Keratinocyte (primary cell): ENCODE results near the gene CACNA1H. TPM values are rescaled to one million over a fixed set of nuclear protein-coding genes. Genes with fewer than 3 reads are reported as not detected.

ENCODE experiments used
- DNase-seq: peaks from one replicate; pipeline ENCODE4 v3.0.0-alpha.2; 2011; ENCODE audit warnings: low read depth, missing footprints, low spot score
- FAIRE-seq: peaks from 2 replicates; lab custom pipeline; 2011; peaks lifted over from hg19 to GRCh38; lab: Jason Lieb, UNC
- H2AFZ ChIP-seq: 2 replicates; pipeline ENCODE4 v1.6.0; 2012; ENCODE audit warnings: low read length, control low read depth, inconsistent platforms; ENCODE audit not compliant: control insufficient read depth
- H3K27ac ChIP-seq: 2 replicates; pipeline ENCODE4 v1.5.1; 2011; ENCODE audit warnings: low read length; ENCODE audit not compliant: control insufficient read depth, insufficient read depth
- H3K27me3 ChIP-seq: 3 replicates; pipeline ENCODE4 v1.6.0; 2011; ENCODE audit warnings: low read length; ENCODE audit not compliant: control insufficient read depth, insufficient read depth; ENCODE audit errors: extremely low read depth
- H3K36me3 ChIP-seq, 2 experiments: 2 replicates in 1 of 2; 3 replicates in 1 of 2; pipeline ENCODE4 v1.5.1; 2011; ENCODE audit warnings: low read length in 2 of 2, mild to moderate bottlenecking in 1 of 2; ENCODE audit not compliant: control insufficient read depth in 2 of 2, insufficient read depth in 2 of 2; ENCODE audit errors: extremely low read depth in 1 of 2
- H3K4me1 ChIP-seq: 3 replicates; pipeline ENCODE4 v1.5.1; 2011; ENCODE audit warnings: low read length; ENCODE audit not compliant: control insufficient read depth, insufficient read depth; ENCODE audit errors: extremely low read depth
- H3K4me2 ChIP-seq: 3 replicates; pipeline ENCODE4 v1.6.0; 2011; ENCODE audit warnings: low read depth, low read length; ENCODE audit not compliant: control insufficient read depth, insufficient read depth; ENCODE audit errors: extremely low read depth
- H3K4me3 ChIP-seq, 3 experiments: fragments of 200-600 bp in 1 of 3; sonication (generic) in 1 of 3; 2 replicates in 2 of 3; 3 replicates in 1 of 3; pipeline ENCODE4 v1.5.1; 2011 to 2016; ENCODE audit warnings: low read length in 3 of 3, mild to moderate bottlenecking in 3 of 3, control low read depth in 2 of 3, inconsistent platforms in 1 of 3, low read depth in 1 of 3, mixed read lengths in 1 of 3, mixed run types in 1 of 3, moderate library complexity in 1 of 3; ENCODE audit not compliant: control insufficient read depth in 2 of 3, insufficient read depth in 2 of 3; ENCODE audit errors: extremely low read depth in 1 of 3
- H3K79me2 ChIP-seq: 2 replicates; pipeline ENCODE4 v1.6.0; 2012; ENCODE audit warnings: low read length; ENCODE audit not compliant: control insufficient read depth, insufficient read depth
- H3K9ac ChIP-seq: 3 replicates; pipeline ENCODE4 v1.6.0; 2011; ENCODE audit warnings: low read length; ENCODE audit not compliant: control insufficient read depth, insufficient read depth; ENCODE audit errors: extremely low read depth
- H3K9me1 ChIP-seq: 3 replicates; pipeline ENCODE4 v1.6.0; 2011; ENCODE audit warnings: low read length; ENCODE audit not compliant: control insufficient read depth, insufficient read depth; ENCODE audit errors: extremely low read depth
- H3K9me3 ChIP-seq: 2 replicates; pipeline ENCODE4 v1.5.1; 2012; ENCODE audit warnings: low read depth, low read length; ENCODE audit not compliant: control insufficient read depth
- H4K20me1 ChIP-seq: 3 replicates; pipeline ENCODE4 v1.6.0; 2011; ENCODE audit warnings: low read length; ENCODE audit not compliant: control insufficient read depth, insufficient read depth; ENCODE audit errors: extremely low read depth
- CTCF ChIP-seq, 3 experiments: IDR thresholded peaks in 1 of 3; conservative IDR thresholded peaks in 1 of 3; optimal IDR thresholded peaks in 1 of 3; 2 replicates in 2 of 3; 3 replicates in 1 of 3; pipeline versions ENCODE3 to v1.5.1; 2011; ENCODE audit warnings: low read length in 3 of 3, mild to moderate bottlenecking in 3 of 3, moderate library complexity in 2 of 3, control low read depth in 1 of 3, inconsistent platforms in 1 of 3; ENCODE audit not compliant: insufficient read depth in 2 of 3; ENCODE audit errors: extremely low read depth in 1 of 3
- EZH2 ChIP-seq: IDR thresholded peaks from one replicate; pipeline ENCODE4 v1.6.1; 2012; ENCODE audit warnings: inconsistent platforms, mild to moderate bottlenecking, low read length, moderate library complexity
- dilution Hi-C: fragments of 300-500 bp; cut with MboI; formaldehyde crosslinking; loops from one replicate; pipeline ENCODE4 v1.7.0; 2020; ENCODE audit warnings: low sequenced_read_pairs; ENCODE audit not compliant: extremely low pct_ligation_motif_present
- polyA plus RNA-seq, 5 experiments: library from polyadenylated mRNA; depleted of rRNA in 3 of 5; stranded (reverse) in 3 of 5; stranded (forward) in 1 of 5; unstranded in 1 of 5; fragments of >200 nt; gene quantifications; 1 replicate in 1 of 5; 2 replicates in 3 of 5; 3 replicates in 1 of 5; pipeline versions ENCODE4 v1.2.1 to v1.2.3, GENCODE V29; 2011 to 2012; ENCODE audit warnings: missing spikeins in 2 of 5, low read depth in 1 of 5, low replicate concordance in 1 of 5

CACNA1H gene
- polyA plus RNA-seq, 1 donor (not counting 4 experiments of a cell fraction or from before 2014, with no cell fraction given), result not detected

- Histone ChIP-seq H2AFZ (no peak overlapping the region), H3K4me1 (no peaks in the 10 kb centered on the region), H3K79me2 (no peaks in the 10 kb centered on the region), H3K4me2 (no peak overlapping the region), H3K27ac (no peak overlapping the region), H3K9ac (no peak overlapping the region), H3K36me3 (no peaks in the 10 kb centered on the region), H3K4me3 (no peak overlapping the region), H3K27me3 (peaks cover 15% of the 10 kb centered on the region), H3K9me1 (no peaks in the 10 kb centered on the region), H4K20me1 (no peaks in the 10 kb centered on the region), H3K9me3 (no peaks in the 10 kb centered on the region)
- no peak for FAIRE-seq
- dilution Hi-C loops, result no loop called here
- TF ChIP-seq EZH2, result no peak
- TF ChIP-seq CTCF (optimal IDR thresholded peaks at IDR 0.05 in 1 of 3, IDR thresholded peaks at IDR 0.05 in 1 of 3, conservative IDR thresholded peaks at IDR 0.05 in 1 of 3; ENCODE audit: extremely low read depth in 1 of 3, insufficient read depth in 2 of 3, low read length in 3 of 3), result no peak
- DNase-seq, result no peak
These were observed 35.6 kb upstream of the CACNA1H start for GRCh38 chr16:1117176-1117900.

- Histone ChIP-seq H2AFZ (no peak overlapping the region), H3K9ac (no peak overlapping the region), H3K4me3 (no peak overlapping the region), H3K9me1 (no peaks in the 10 kb centered on the region), H3K36me3 (no peaks in the 10 kb centered on the region), H3K79me2 (no peaks in the 10 kb centered on the region), H3K27me3 (peaks cover 15% of the 10 kb centered on the region), H3K9me3 (no peaks in the 10 kb centered on the region), H3K4me1 (no peaks in the 10 kb centered on the region), H3K27ac (no peak overlapping the region), H3K4me2 (no peak overlapping the region), H4K20me1 (no peaks in the 10 kb centered on the region)
- TF ChIP-seq CTCF (optimal IDR thresholded peaks at IDR 0.05 in 1 of 3, IDR thresholded peaks at IDR 0.05 in 1 of 3, conservative IDR thresholded peaks at IDR 0.05 in 1 of 3; ENCODE audit: extremely low read depth in 1 of 3, insufficient read depth in 2 of 3, low read length in 3 of 3) (no peak), EZH2 (no peak)
- DNase-seq (no peak), FAIRE-seq (no peak)
- dilution Hi-C loops, result no loop called here
These were observed 35.0 kb upstream of the CACNA1H start for GRCh38 chr16:1117926-1118325.
